C4-2B (cell line): ENCODE data around the gene TIGAR.

Experiments used
- H3K27ac ChIP-seq: fragments of 450-650 bp; 2 replicates; pipeline ENCODE4 v1.5.1; 2017
- CTCF ChIP-seq: fragments of 450-650 bp; conservative IDR thresholded peaks from 2 replicates; pipeline ENCODE4 v1.5.1; 2017; ENCODE audit warnings: mild to moderate bottlenecking
- ZFX ChIP-seq: fragments of 450-650 bp; IDR thresholded peaks from 2 replicates; pipeline ENCODE4 v1.6.1; 2017

Gene TIGAR

GRCh38 chr12:4279198-4279690 is 41.8 kb upstream of the TIGAR start:
- H3K27ac ChIP-seq = no peak overlapping the region
- TF ChIP-seq ZFX (no peak), CTCF (no peak)

- TF ChIP-seq ZFX (no peak), CTCF (no peak)
- H3K27ac ChIP-seq = no peak overlapping the region
Observed at GRCh38 chr12:4280351-4281163, 40.5 kb upstream of the TIGAR start.

- TF ChIP-seq ZFX = no peak
- TF ChIP-seq CTCF = no peak
- H3K27ac ChIP-seq = no peak overlapping the region
Observed at GRCh38 chr12:4281173-4281654, 39.8 kb upstream of the TIGAR start.

DNA sequence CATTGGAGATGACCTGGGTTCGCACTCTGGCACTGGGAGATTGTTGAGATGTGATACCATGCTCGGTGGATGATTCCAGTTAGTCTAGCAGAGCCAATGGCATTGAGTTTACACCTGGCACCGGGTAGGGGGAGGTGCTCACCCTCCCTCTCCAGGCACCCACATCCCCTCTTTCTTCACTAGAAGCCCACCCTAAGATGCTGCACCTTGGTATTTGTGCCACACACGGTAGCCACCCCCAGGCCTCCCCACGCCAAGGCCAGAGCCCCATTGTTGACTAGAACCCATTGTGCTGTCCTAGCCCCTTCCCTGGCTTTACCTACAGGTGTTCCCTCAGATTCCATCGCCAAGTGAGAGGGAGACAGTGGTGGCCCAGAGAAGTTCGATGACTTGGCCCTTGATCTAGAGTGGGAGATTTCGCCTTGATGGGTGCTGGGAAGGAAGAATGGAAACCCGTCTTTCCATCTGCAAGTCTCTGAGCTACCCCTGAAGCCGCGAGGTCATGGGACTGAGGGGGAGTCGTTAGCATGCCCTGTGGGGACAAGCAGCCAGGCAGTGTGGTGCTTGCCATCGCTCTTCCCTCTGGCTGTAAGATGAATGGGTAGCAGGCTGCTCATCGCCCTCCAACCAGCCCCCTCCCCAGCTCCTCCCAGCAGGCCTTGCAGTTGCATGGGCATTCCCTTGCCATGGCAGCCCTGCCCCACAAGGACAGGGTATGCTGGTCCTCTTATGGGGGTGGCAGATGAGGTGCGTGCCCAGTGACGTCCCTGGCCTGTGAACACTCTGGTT is 38.7 kb upstream of the TIGAR start:
- no peak overlapping the region for H3K27ac ChIP-seq
- TF ChIP-seq CTCF (no peak), ZFX (no peak)

DNA sequence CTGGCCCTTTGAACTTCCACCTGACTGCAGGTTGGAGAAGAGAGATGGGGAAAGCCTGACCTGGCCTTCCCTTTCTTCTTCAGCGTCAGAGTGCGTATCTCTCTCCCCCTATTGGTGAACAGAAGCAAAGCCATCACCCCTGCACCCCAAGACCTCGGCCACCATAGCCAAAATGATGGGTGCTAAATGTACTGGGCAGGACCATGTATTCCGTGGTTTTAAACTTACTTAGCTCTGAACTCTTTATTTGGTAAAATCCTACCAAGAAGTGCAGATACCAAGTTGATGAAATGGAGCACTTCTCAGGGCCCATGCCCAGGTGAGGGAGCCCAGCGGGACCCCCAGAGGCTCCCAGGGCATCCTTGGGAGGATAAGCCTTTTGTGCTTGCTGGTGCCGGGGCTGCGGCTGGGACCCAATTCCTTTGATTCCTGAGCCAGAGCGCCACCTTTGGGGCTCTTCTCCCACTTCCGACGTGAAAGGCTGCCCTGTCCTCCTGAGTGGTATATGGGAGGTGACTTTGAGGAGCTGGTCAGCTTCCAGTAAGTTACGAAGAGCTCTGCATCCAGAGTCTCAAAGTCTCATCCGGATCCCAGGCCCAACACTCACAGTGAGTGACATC is 38.0 kb upstream of the TIGAR start:
- TF ChIP-seq CTCF (no peak; the same call in 1 of the 2 replicates), ZFX (no peak)
- H3K27ac ChIP-seq = no peak overlapping the region

- TF ChIP-seq CTCF (no peak), ZFX (no peak)
- no peak overlapping the region for H3K27ac ChIP-seq
Observed at GRCh38 chr12:4283512-4284255, 37.3 kb upstream of the TIGAR start.
